NCI-H345 (cell line): ENCODE results near the gene TBC1D14.
A peak's percentile ranks its signal among the peaks of the same experiment; 100 is the strongest.

ENCODE experiments used
- DNase-seq: peaks from one replicate; lab custom pipeline; 2025; lab: John Stamatoyannopoulos, UW

TBC1D14 gene

GRCh38 chr4:7023486-7023885 is 113.9 kb downstream of the TBC1D14 start:
- no peak for DNase-seq

GRCh38 chr4:7023901-7024300 is 114.3 kb downstream of the TBC1D14 start:
- DNase-seq = no peak

GRCh38 chr4:7024336-7024890 is 114.8 kb downstream of the TBC1D14 start:
- no peak for DNase-seq

GRCh38 chr4:7025040-7025602 is 115.5 kb downstream of the TBC1D14 start:
- DNase-seq = no peak

GRCh38 chr4:7026107-7026506 is 116.5 kb downstream of the TBC1D14 start:
- DNase-seq = no peak

GRCh38 chr4:7027284-7027683 is 117.7 kb downstream of the TBC1D14 start:
- DNase-seq = no peak

- DNase-seq = no peak
Measured at GRCh38 chr4:7027913-7028312, 118.3 kb downstream of the TBC1D14 start.

- no peak for DNase-seq
Measured at GRCh38 chr4:7029212-7029611, 119.6 kb downstream of the TBC1D14 start.

GRCh38 chr4:7029921-7030320 is 120.3 kb downstream of the TBC1D14 start:
- DNase-seq = no peak

GRCh38 chr4:7030856-7031255 is 121.2 kb downstream of the TBC1D14 start:
- no peak for DNase-seq

- DNase-seq = no peak
Measured at GRCh38 chr4:7031558-7032449, 122.2 kb downstream of the TBC1D14 start.

GRCh38 chr4:7032596-7032995 is 123.0 kb downstream of the TBC1D14 start:
- no peak for DNase-seq

- no peak for DNase-seq
Measured at GRCh38 chr4:7034262-7035081, 124.8 kb downstream of the TBC1D14 start.

GRCh38 chr4:7037425-7037824 is 127.8 kb downstream of the TBC1D14 start:
- DNase-seq = no peak

GRCh38 chr4:7040765-7041164 is 131.1 kb downstream of the TBC1D14 start:
- DNase-seq = no peak

GRCh38 chr4:7041246-7041645 is 131.6 kb downstream of the TBC1D14 start:
- no peak for DNase-seq

GRCh38 chr4:7041801-7042502 is 132.3 kb downstream of the TBC1D14 start:
- DNase-seq = peak; percentile 25

GRCh38 chr4:7042503-7043283 is 133.1 kb downstream of the TBC1D14 start:
- DNase-seq = peak; percentile 95

GRCh38 chr4:7043284-7044136 is 133.9 kb downstream of the TBC1D14 start, which contains the start of gene TADA2B:
Gene TADA2B, plus strand, starts transcription at chr4:7043372. Its CDS starts 208 bp downstream, at chr4:7043580.
- peak; percentile 34 for DNase-seq
